Myocyte (in vitro differentiated cells): ENCODE measurements around the gene EPHA7. TPM values are rescaled to one million over a fixed set of nuclear protein-coding genes. Genes with fewer than 3 reads are reported as not detected.

Source experiments
- DNase-seq: peaks from one replicate; pipeline ENCODE4 v3.0.0-alpha.2; 2012; ENCODE audit warnings: low read depth
- polyA plus RNA-seq: library from polyadenylated mRNA; unstranded; fragments of >200 nt; gene quantifications from one replicate; pipeline ENCODE4 v1.2.1, GENCODE V29; 2012; ENCODE audit warnings: missing spikeins
- total RNA-seq: library from RNA; depleted of rRNA; stranded (reverse); fragments of >200 nt; gene quantifications from 2 replicates; pipeline ENCODE4 v1.2.3, GENCODE V29; 2014

EPHA7 gene
- 8.7 and 8.9 TPM in 2 replicates for total RNA-seq
- 0.54 TPM for polyA plus RNA-seq

GRCh38 chr6:93419304-93420162 is at the start of gene EPHA7:
Gene EPHA7 (minus strand): TSS chr6:93419559. CDS start chr6:93419341, 218 bp downstream.
- peak; percentile 98 for DNase-seq

- peak; percentile 84 for DNase-seq
These were observed 48.9 kb upstream of the EPHA7 start for GRCh38 chr6:93468291-93468690.

DNA sequence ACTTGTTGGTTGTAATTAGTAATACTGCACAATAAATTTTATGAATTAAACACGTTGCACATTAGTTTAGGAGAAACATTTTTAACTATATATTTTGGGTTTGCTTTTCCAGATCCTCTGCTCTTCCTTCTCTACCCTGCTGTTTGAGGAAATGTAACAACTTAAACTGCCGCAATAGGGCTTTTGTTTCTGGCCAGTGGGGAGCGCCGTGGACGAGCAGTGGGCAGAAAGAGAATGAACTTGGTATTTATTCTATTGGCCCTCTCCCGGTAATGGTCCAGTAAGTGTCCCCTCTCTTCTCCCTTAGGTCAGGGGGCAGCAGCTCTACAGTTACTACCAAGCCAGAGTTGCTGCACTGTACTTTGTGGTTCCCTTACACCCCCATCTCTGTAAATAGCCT is 35.2 kb upstream of the EPHA7 start:
- DNase-seq = no peak

DNA sequence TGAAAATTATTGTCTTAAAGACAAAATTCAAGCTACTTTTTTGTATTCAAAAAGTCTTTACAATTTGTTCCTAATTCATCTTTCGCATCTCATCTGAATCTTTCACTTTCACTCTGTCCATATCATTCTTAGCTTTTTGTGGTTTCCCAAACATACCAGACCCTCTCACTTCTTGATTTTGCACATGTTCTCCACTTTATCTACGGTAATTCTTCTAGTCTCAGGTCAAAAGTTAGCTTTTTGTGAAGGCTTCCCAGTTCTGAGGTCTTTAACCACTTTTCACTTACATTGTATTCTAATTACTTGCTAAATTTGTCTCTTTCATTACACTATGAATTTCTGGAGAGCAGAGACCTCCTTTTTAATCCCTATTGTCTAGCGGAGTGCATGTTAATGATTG is 34.6 kb upstream of the EPHA7 start:
- DNase-seq = no peak

DNA sequence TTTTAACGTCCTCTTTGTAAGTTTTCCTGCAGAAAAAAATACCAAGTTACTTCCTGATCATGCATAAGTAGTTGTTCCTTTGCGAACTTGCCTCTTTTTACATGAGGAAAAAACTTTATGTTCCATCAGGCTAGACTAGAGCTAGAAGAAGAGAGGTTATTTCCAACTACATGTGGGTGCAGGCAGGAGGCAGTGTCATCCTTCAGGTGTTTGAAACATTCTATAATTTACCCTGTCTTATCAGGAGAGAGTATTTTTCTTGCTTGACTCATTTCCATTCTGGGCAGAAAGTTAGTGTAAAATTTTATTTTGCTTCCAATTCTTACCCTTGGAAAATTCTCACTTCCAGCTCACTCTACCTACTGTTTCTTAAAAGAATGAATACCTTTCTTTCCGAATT is 28.5 kb upstream of the EPHA7 start:
- no peak for DNase-seq

DNA sequence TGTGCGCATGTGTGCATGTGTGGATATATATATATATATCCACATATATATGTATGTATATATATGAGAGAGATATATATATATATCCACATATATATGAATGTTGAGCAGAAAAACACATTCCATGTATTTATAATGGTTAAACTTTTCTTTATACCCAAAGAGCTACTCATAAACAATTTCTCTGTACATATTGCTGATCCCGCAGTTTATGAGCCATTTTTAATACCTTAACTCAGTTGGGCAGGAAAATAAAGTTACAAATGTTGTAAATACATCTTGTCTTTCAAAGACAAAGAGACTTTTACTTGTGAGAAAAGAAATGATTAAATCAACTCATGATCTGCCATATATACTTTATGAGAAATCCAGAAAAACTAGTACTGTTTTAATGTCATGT is 18.1 kb upstream of the EPHA7 start:
- no peak for DNase-seq

GRCh38 chr6:93433592-93433991 is 14.2 kb upstream of the EPHA7 start:
- DNase-seq = no peak

- DNase-seq = no peak
These were observed 5.1 kb upstream of the EPHA7 start for GRCh38 chr6:93424303-93425064.

DNA sequence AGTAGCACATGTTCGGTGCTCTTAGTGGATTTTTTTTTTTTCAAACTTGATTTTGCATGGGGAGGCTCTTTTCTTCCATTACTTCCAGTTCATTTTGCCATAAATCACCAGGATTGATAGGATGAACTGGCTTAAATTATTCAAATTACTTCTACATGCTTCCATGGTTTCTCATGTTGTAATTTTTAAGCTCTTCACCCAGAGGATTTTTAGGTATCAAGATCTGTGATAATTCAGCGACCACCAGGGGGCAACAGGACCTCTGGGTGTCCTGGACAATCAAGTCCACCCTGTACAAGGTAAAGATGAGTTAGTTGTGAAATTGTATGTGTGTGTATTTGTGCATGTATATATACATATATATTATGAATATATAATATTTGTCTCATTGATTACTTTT is 4.2 kb upstream of the EPHA7 start:
- peak; percentile 86 for DNase-seq

GRCh38 chr6:93420163-93420795 is 920 bp upstream of the EPHA7 start:
- no peak for DNase-seq

DNA sequence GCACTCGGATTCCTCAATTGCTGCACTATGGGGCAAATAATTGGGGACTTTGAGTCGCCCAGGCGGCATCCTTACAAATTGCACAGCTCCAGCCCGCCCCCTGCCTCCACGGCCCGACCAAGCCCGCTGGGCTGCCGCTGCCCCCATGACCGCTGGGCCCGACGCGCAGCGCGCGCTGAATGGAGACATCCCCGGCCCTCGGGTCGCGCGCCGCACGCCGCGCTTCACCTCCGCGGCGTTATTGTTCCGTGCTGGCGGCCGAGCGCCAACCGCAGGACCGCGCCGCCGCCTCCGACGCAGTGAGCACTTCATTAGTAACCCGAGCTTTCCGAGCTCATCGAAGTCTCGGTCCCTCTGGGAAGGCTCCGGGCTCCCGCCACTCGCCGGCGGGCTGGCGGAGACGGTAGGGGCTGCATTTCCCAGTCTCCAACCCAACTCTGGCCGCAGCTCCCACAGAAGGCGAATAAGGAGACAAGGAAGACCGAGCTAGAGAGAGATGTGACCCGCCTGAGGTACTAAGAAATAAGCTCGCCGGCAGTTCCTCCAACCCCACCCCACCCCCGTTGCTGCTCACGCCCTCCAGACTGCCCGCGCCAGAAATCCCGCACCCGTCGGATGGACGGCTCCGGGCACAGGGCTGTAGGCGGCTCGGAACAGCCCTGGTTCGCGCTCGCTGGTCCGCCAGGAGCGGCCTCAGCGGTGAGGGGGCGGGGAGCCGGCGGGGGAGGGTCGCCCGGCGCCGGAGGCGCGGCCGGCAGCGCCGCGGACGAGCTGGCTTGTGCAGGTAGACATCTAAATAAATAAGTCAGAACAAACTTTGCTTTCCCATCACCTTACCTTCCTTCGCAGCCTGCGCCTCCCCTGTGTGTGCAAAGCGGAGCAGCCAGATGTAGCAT is 703 bp downstream of the EPHA7 start:
- DNase-seq = peak; percentile 76

DNA sequence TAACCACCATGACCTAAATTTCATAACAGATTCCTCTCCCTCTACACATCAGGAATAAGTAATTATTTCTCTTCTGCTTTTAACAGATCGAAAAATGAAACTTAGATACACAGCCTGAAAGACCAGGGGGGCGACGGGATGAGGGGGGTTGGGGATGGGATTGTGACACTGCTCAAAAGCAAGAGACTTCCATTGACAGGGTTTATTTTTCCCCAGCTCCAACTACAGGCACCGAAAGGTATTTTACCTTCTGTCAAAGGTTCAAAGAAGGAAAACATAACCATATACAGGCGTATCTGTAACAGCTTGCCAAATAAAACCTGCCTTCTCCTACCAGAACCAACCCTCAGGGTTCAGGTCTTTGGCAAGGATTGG is 1.3 kb downstream of the EPHA7 start:
- DNase-seq = no peak

GRCh38 chr6:93417421-93418013 is 1.8 kb downstream of the EPHA7 start:
- peak; percentile 74 for DNase-seq

GRCh38 chr6:93416571-93417420 is 2.6 kb downstream of the EPHA7 start:
- DNase-seq = peak; percentile 80

DNA sequence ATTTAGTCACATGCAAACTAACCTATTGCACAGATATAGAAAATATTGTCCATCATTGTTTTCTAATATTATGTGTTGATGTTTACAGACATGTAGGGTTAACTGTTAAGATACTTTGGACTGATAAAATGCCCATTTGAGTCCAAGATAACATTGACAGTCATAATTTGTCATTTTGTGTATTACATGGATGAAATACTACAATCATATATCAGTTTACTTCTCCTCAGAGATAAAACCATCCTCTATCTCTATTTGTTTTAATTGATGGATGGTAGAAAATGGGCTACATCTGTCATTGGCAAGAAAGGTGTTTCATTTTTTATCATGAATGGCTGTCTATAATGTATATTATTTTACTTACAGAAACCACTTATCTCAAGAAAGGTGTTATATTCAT is 6.2 kb downstream of the EPHA7 start:
- no peak for DNase-seq

DNA sequence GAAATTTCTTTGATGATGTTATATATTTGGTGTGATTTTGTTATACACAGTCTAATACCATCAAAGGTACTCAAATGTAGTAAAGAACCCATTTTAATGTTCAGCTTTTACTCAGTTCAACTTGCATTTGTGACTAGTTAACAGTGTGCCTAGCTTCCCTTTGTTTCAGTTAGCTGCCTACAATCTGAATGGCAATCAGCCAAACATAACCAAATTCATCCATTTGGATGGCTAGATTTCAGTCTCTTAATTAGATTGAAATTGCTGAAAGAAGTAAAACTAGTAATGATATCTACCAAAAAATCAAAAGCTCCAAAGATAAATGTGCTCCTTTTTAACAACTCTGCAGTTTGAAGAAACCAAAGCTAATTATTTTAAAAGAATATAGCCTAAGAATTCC is 6.9 kb downstream of the EPHA7 start:
- DNase-seq = no peak

DNA sequence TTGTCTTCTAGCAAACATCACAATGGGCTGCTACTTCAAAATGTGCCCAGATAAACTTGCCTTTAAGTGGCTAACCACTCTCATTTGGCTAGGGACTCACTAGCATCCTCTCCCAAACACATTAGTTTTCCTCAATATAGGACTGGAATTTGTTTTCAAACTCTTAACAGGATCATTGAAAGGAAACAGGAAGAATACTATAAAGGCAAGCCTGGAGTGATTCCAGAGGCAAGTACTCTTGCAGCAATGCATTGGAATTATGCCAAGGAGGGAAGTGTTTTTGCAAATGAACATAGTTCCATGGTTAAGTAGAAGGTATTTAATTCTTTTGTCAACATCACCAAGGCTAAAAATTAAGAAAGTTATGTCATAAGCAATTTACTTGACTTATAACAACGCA is 12.2 kb downstream of the EPHA7 start:
- DNase-seq = peak; percentile 48

GRCh38 chr6:93403390-93403789 is 16.0 kb downstream of the EPHA7 start:
- DNase-seq = no peak

DNA sequence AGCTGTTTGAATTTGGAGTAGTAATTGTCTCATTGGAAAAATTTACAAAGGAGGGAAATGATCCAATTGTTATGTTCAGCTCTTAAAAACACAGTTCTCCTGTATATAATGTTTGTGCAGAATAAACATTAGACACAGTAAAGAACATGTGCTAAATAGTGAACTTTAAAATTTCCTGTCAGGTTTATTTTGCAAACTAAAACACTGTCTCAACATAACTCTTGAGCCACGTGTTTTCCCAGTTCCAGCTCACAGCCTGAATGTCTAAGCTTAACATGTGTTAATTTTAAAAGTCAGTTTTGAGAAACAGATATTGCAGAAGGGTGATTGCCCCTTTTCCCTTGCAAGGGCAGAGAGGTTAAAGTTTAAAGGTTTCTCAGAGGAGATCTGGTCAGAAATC is 20.6 kb downstream of the EPHA7 start:
- DNase-seq = no peak

- DNase-seq = no peak
These were observed 24.9 kb downstream of the EPHA7 start for GRCh38 chr6:93394471-93394870.
